IgD-negative memory B cell (primary cell): ENCODE data around the gene DNAAF1. TPM values are rescaled to one million over a fixed set of nuclear protein-coding genes. Genes with fewer than 3 reads are reported as not detected.
"Not testable (repeated sequence)": the region's sequence is repeated elsewhere in the genome, so short reads cannot be mapped to it uniquely, and the experiment has no call there.

Source experiments
- H3K27ac Mint-ChIP-seq, 3 donors: one replicate each; pipeline ENCODE4 v1.8.0; 2020 to 2022; ENCODE audit warnings: mild to moderate bottlenecking in 3 of 3, mixed read lengths in 3 of 3, moderate library complexity in 1 of 3
- H3K27me3 Mint-ChIP-seq: one replicate; pipeline ENCODE4 v1.8.0; 2021; ENCODE audit warnings: mixed read lengths
- H3K36me3 Mint-ChIP-seq: one replicate; pipeline ENCODE4 v1.8.0; 2020; ENCODE audit warnings: mild to moderate bottlenecking, mixed read lengths
- H3K4me1 Mint-ChIP-seq, 3 donors: one replicate each; pipeline ENCODE4 v1.8.0; 2020 to 2022; ENCODE audit warnings: mixed read lengths in 3 of 3, mild to moderate bottlenecking in 1 of 3
- H3K4me3 Mint-ChIP-seq, 4 donors: one replicate each; pipeline ENCODE4 v1.8.0; 2020 to 2022; ENCODE audit warnings: mild to moderate bottlenecking in 4 of 4, mixed read lengths in 4 of 4, moderate library complexity in 3 of 4
- H3K9me3 Mint-ChIP-seq, 3 donors: one replicate each; pipeline ENCODE4 v1.8.0; 2020 to 2021; ENCODE audit warnings: mixed read lengths in 3 of 3, mild to moderate bottlenecking in 1 of 3
- polyA plus RNA-seq: library from polyadenylated mRNA; unstranded; fragments of 300-500 nt; fragmentation: Illumina TruSeq; gene quantifications from one replicate; pipeline ENCODE4 v1.2.3, GENCODE V29; 2021

DNAAF1 gene
- polyA plus RNA-seq, 1 donor from 2014 or later: not detected

- no peaks in the 10 kb centered on the region for H3K9me3 Mint-ChIP-seq
- peak overlapping the region; percentile 95 to 100 (median 96) for H3K27ac Mint-ChIP-seq
- no peaks in the 10 kb centered on the region for H3K36me3 Mint-ChIP-seq
- H3K4me3 Mint-ChIP-seq: peak overlapping the region; percentile 90 to 100 (median 96)
- H3K27me3 Mint-ChIP-seq: no peaks in the 10 kb centered on the region
- H3K4me1 Mint-ChIP-seq: peaks cover 6 to 21% (median 15%) of the 10 kb centered on the region in 3 donors
Observed at GRCh38 chr16:84115919-84116719, 29.0 kb upstream of the DNAAF1 start.

- Mint-ChIP-seq H3K27ac (peak within 1 kb of the TSS; percentile 95 to 100 (median 96)), H3K27me3 (no peaks in the 10 kb centered on the region), H3K4me1 (peaks cover 6 to 21% (median 12%) of the 10 kb centered on the region in 3 donors), H3K4me3 (peak within 1 kb of the TSS; percentile 90 to 100 (median 96)), H3K9me3 (no peaks in the 10 kb centered on the region), H3K36me3 (peaks cover 2% of the 10 kb centered on the region)
Observed at GRCh38 chr16:84116720-84117493, 28.2 kb upstream of the DNAAF1 start, which contains the start of gene MBTPS1. Gene MBTPS1, minus strand, starts transcription at chr16:84116942. Its CDS starts 15,159 bp downstream, at chr16:84101783.

- H3K27me3 Mint-ChIP-seq: no peaks in the 10 kb centered on the region
- no peaks in the 10 kb centered on the region for H3K9me3 Mint-ChIP-seq
- peak overlapping the region; percentile 83 to 100 (median 96) for H3K27ac Mint-ChIP-seq
- H3K36me3 Mint-ChIP-seq: peaks cover 2% of the 10 kb centered on the region
- H3K4me1 Mint-ChIP-seq: peaks cover 6 to 21% (median 12%) of the 10 kb centered on the region in 3 donors
- peak overlapping the region; percentile 90 to 100 (median 96) for H3K4me3 Mint-ChIP-seq
Observed at GRCh38 chr16:84117494-84117843, 27.6 kb upstream of the DNAAF1 start.

- Mint-ChIP-seq H3K27ac (peak overlapping the region in 1 of 3 donors; percentile 72), H3K4me1 (peaks cover 6 to 19% (median 12%) of the 10 kb centered on the region in 3 donors), H3K4me3 (peak overlapping the region in 3 of 4 donors; percentile 0 to 100 (median 72))
- H3K9me3 Mint-ChIP-seq, H3K36me3 Mint-ChIP-seq, H3K27me3 Mint-ChIP-seq: not testable (repeated sequence)
Observed at GRCh38 chr16:84118315-84118714, 26.8 kb upstream of the DNAAF1 start.

GRCh38 chr16:84119368-84119767 is 25.7 kb upstream of the DNAAF1 start:
- peaks cover 2% of the 10 kb centered on the region for H3K36me3 Mint-ChIP-seq
- H3K27me3 Mint-ChIP-seq: no peaks in the 10 kb centered on the region
- no peaks in the 10 kb centered on the region for H3K9me3 Mint-ChIP-seq
- peaks cover 6 to 16% (median 10%) of the 10 kb centered on the region in 3 donors for H3K4me1 Mint-ChIP-seq
- peak overlapping the region in 1 of 4 donors; percentile 45 for H3K4me3 Mint-ChIP-seq
- H3K27ac Mint-ChIP-seq: no peak overlapping the region

GRCh38 chr16:84120023-84120422 is 25.1 kb upstream of the DNAAF1 start:
- Mint-ChIP-seq H3K27me3 (no peaks in the 10 kb centered on the region), H3K27ac (no peak overlapping the region)

GRCh38 chr16:84121007-84121406 is 24.1 kb upstream of the DNAAF1 start:
- no peaks in the 10 kb centered on the region for H3K27me3 Mint-ChIP-seq

More at GRCh38 chr16:84120023-84120422, 25.1 kb upstream of the DNAAF1 start:
- H3K4me1 Mint-ChIP-seq: peaks cover 6 to 14% (median 9%) of the 10 kb centered on the region in 3 donors
- H3K9me3 Mint-ChIP-seq: no peaks in the 10 kb centered on the region
- peaks cover 2% of the 10 kb centered on the region for H3K36me3 Mint-ChIP-seq
- H3K4me3 Mint-ChIP-seq: peak overlapping the region in 1 of 4 donors; percentile 45

GRCh38 chr16:84124257-84125073 is 20.6 kb upstream of the DNAAF1 start:
- H3K27ac Mint-ChIP-seq: no peak overlapping the region
- H3K27me3 Mint-ChIP-seq: no peaks in the 10 kb centered on the region
- H3K36me3 Mint-ChIP-seq: peaks cover 4% of the 10 kb centered on the region
- no peaks in the 10 kb centered on the region for H3K9me3 Mint-ChIP-seq
- H3K4me1 Mint-ChIP-seq: peaks cover 0 to 2% (median 0%) of the 10 kb centered on the region in 3 donors
- H3K4me3 Mint-ChIP-seq: peak overlapping the region in 1 of 4 donors; percentile 37

More at GRCh38 chr16:84121007-84121406, 24.1 kb upstream of the DNAAF1 start:
- Mint-ChIP-seq H3K4me3 (peak overlapping the region in 1 of 4 donors; percentile 45), H3K27ac (peak overlapping the region in 1 of 3 donors; percentile 42), H3K9me3 (no peaks in the 10 kb centered on the region), H3K36me3 (peaks cover 2% of the 10 kb centered on the region), H3K4me1 (peaks cover 4 to 8% (median 4%) of the 10 kb centered on the region in 3 donors)

GRCh38 chr16:84131117-84131516 is 14.0 kb upstream of the DNAAF1 start:
- H3K27ac Mint-ChIP-seq: peak overlapping the region in 1 of 3 donors; percentile 39
- peaks cover 0 to 9% (median 9%) of the 10 kb centered on the region in 3 donors for H3K4me1 Mint-ChIP-seq
- H3K4me3 Mint-ChIP-seq: no peak overlapping the region
- no peaks in the 10 kb centered on the region for H3K9me3 Mint-ChIP-seq
- H3K36me3 Mint-ChIP-seq: peaks cover 16% of the 10 kb centered on the region
- no peaks in the 10 kb centered on the region for H3K27me3 Mint-ChIP-seq

GRCh38 chr16:84132527-84133285 is 12.4 kb upstream of the DNAAF1 start:
- Mint-ChIP-seq H3K4me3 (no peak overlapping the region), H3K27me3 (no peaks in the 10 kb centered on the region), H3K9me3 (no peaks in the 10 kb centered on the region), H3K27ac (no peak overlapping the region), H3K36me3 (peaks cover 16% of the 10 kb centered on the region), H3K4me1 (peaks cover 0 to 15% (median 11%) of the 10 kb centered on the region in 3 donors)

GRCh38 chr16:84136331-84137125 is 8.6 kb upstream of the DNAAF1 start:
- Mint-ChIP-seq H3K4me1 (peaks cover 3 to 20% (median 13%) of the 10 kb centered on the region in 3 donors), H3K4me3 (peak overlapping the region in 1 of 4 donors; percentile 18), H3K27ac (no peak overlapping the region), H3K36me3 (peaks cover 6% of the 10 kb centered on the region), H3K27me3 (no peaks in the 10 kb centered on the region), H3K9me3 (no peaks in the 10 kb centered on the region)

GRCh38 chr16:84137287-84137686 is 7.8 kb upstream of the DNAAF1 start:
- Mint-ChIP-seq H3K4me3 (no peak overlapping the region), H3K4me1 (peaks cover 3 to 20% (median 15%) of the 10 kb centered on the region in 3 donors), H3K9me3 (no peaks in the 10 kb centered on the region), H3K27me3 (no peaks in the 10 kb centered on the region), H3K36me3 (peaks cover 6% of the 10 kb centered on the region), H3K27ac (no peak overlapping the region)

GRCh38 chr16:84137769-84138357 is 7.2 kb upstream of the DNAAF1 start:
- Mint-ChIP-seq H3K4me1 (peaks cover 3 to 14% (median 11%) of the 10 kb centered on the region in 3 donors), H3K36me3 (peaks cover 6% of the 10 kb centered on the region), H3K4me3 (no peak overlapping the region), H3K27me3 (no peaks in the 10 kb centered on the region), H3K27ac (no peak overlapping the region), H3K9me3 (no peaks in the 10 kb centered on the region)
